ENCODE results near the gene MYO6. TPM values are rescaled to one million over a fixed set of nuclear protein-coding genes. Genes with fewer than 3 reads are reported as not detected.

The MYO6 gene
- total and polyA plus RNA-seq, 12 donors = 11.1 to 27.1 (median 16.2) TPM

DNA sequence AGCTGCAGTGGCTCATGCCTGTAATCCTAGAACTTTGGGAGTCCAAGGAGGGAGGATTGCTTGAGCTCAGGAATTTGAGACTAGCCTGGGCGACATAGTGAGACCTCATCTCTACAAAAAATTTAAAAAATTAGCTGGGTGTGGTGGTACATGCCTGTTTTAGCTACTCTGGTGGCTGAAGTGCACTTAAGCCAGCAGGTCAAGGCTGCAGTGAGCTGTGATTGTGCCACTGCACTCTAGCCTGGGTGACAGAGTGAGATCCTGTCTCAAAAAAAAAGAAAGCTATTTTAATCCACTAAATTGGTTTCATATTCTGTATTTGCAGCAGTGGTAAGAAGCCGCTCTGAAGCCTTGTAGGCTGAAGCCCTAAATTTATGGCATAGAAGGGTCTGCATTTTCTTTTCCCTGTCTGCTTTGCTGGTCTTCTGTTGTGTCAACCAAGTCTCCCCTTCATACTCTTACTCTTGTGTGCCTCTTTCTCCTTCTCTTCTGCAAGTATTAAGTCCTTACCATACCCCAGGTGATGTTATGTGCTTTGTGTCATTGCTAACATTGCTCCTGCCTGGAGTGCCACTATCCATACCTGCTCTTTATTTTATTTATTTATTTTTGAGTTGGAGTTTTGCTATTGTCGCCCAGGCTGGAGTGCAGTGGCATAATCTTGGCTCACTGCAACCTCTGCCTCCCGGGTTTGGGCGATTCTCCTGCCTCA, 70.9 kb downstream of the MYO6 start:
- DNase-seq = no peak
- H3K27me3 ChIP-seq = no peaks in the 10 kb centered on the region
- TF ChIP-seq POLR2A (IDR thresholded peaks at IDR 0.05) = no peak
- TF ChIP-seq, protein P1, sequence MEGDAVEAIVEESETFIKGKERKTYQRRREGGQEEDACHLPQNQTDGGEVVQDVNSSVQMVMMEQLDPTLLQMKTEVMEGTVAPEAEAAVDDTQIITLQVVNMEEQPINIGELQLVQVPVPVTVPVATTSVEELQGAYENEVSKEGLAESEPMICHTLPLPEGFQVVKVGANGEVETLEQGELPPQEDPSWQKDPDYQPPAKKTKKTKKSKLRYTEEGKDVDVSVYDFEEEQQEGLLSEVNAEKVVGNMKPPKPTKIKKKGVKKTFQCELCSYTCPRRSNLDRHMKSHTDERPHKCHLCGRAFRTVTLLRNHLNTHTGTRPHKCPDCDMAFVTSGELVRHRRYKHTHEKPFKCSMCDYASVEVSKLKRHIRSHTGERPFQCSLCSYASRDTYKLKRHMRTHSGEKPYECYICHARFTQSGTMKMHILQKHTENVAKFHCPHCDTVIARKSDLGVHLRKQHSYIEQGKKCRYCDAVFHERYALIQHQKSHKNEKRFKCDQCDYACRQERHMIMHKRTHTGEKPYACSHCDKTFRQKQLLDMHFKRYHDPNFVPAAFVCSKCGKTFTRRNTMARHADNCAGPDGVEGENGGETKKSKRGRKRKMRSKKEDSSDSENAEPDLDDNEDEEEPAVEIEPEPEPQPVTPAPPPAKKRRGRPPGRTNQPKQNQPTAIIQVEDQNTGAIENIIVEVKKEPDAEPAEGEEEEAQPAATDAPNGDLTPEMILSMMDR (IDR thresholded peaks at IDR 0.05) = no peak

DNA sequence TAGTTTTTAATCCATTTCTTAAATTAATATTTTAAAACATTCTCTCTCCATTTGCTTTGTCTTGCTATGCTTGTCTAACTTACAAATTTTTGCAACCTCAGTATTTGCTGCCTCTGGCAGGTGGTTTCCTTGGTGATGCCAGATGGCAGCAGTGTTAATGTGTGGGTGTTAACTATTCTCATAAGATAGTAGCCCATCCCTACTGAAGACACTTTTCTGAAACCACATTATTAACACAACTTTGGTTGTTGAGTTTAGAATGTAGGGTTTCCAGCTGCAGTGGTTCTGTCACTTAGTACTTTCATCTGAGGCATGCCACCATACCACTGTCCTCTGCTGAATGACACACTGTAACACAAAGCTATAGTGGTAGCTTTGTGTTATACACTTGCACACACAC, 75.1 kb downstream of the MYO6 start:
- H3K4me1 ChIP-seq (replicated peaks in 1 of 2) = no peaks in the 10 kb centered on the region
- no peak overlapping the region for H3K4me3 ChIP-seq
- H3K9me3 ChIP-seq (replicated peaks in 1 of 3) = no peaks in the 10 kb centered on the region
- no peaks in the 10 kb centered on the region for H3K27me3 ChIP-seq
- H3K27ac ChIP-seq = no peak overlapping the region
- TF ChIP-seq, protein P1 (IDR thresholded peaks at IDR 0.05) = no peak
- TF ChIP-seq POLR2A (IDR thresholded peaks at IDR 0.05) = no peak
- no peaks in the 10 kb centered on the region for H3K36me3 ChIP-seq (replicated peaks in 1 of 2)
- DNase-seq = no peak
- intact Hi-C loops (cut with DNase I) = no loop called here

More for the DNA sequence above, 70.9 kb downstream of the MYO6 start:
- no peaks in the 10 kb centered on the region for H3K9me3 ChIP-seq (replicated peaks in 1 of 3)
- no peaks in the 10 kb centered on the region for H3K36me3 ChIP-seq (replicated peaks in 1 of 2)
- H3K27ac ChIP-seq = no peak overlapping the region
- WGBS, 4 donors = 88 to 97% (median 96%) methylated on average over 5 of the region's 5 CpGs
- no peak overlapping the region for H3K4me3 ChIP-seq
- no peaks in the 10 kb centered on the region for H3K4me1 ChIP-seq (replicated peaks in 1 of 2)
- intact Hi-C loops (cut with DNase I) = no loop called here

DNA sequence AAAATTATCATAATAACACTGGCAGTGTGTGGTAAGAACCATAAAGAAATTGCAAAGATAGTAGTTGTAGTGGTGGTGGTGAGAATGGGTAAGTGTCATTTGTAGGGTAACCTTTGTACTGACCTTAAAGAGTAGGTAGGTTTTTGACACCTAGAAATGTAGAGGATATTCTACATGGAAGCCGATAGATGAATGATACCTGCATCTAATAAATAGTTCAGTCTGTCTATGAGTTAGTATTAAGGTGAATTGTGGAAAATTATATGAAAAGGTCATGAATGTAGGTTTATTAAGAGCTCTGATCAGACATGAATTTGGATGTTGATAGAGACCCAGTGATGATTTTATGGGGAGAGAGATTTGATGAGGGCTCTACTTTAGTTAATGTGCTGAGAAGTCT, 78.1 kb downstream of the MYO6 start:
- Histone ChIP-seq H3K36me3 (replicated peaks in 1 of 2) (no peaks in the 10 kb centered on the region), H3K9me3 (replicated peaks in 1 of 3) (no peaks in the 10 kb centered on the region), H3K4me3 (no peak overlapping the region), H3K4me1 (replicated peaks in 1 of 2) (no peaks in the 10 kb centered on the region), H3K27ac (no peak overlapping the region), H3K27me3 (no peaks in the 10 kb centered on the region)
- 94 to 99% (median 96%) methylated on average over 1 of the region's 1 CpG for WGBS, 4 donors
- intact Hi-C loops (cut with DNase I) = no loop called here
- no peak for DNase-seq
- no peak for TF ChIP-seq POLR2A (IDR thresholded peaks at IDR 0.05)
- TF ChIP-seq, protein P1 (IDR thresholded peaks at IDR 0.05) = no peak

DNA sequence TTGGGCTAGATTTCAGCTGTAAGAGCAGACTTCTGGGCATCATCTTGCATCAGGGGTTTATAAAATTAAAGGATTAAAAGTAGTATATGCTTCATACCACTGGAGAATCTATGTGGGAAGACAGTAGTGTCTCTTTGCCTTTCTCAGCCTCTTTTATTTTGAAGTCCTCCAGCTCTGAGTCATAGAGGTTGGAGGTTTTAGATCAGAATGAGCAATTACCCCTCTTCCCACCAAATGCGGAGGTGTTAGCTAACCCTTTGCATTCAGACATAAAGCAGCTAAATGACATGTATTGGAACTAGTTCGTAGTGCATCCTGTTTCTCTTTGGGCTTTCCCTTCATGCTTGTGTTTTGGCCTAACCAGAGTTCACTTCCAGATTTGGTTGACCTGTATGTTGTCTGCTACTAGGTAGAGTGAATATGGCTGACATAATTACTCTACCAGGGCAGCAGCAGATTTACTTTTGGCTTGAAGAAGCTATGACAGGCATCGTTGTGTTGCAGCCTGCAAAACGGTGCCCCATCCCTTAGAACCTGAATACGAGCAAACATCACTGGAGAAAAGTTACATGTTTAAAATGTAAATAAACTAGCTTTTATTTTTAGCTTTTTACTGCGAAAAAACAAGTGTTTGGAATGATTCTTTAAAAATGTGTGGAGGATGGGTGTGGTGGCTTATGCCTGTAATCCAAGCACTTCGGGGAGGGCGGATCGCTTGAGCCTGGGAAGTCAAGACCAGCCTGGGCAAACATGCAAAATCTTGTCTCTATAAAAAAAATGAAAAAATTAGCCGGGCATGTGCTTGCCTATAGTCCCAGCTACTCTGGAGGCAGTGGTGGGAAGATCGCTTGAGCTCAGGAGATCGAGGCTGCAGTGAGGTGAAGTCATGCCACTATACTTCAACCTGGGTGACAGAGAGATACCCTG, 82.2 kb downstream of the MYO6 start:
- H3K4me1 ChIP-seq (replicated peaks in 1 of 2) = no peaks in the 10 kb centered on the region
- H3K36me3 ChIP-seq (replicated peaks in 1 of 2) = no peaks in the 10 kb centered on the region
- no peaks in the 10 kb centered on the region for H3K9me3 ChIP-seq (replicated peaks in 1 of 3)
- TF ChIP-seq POLR2A (IDR thresholded peaks at IDR 0.05) = no peak
- TF ChIP-seq, protein P1 (IDR thresholded peaks at IDR 0.05) = no peak
- no peak overlapping the region for H3K27ac ChIP-seq
- DNase-seq = no peak
- WGBS, 4 donors = 92 to 97% (median 93%) methylated on average over 12 of the region's 12 CpGs
- H3K27me3 ChIP-seq = no peaks in the 10 kb centered on the region
- H3K4me3 ChIP-seq = no peak overlapping the region
- intact Hi-C loops (cut with DNase I) = no loop called here

All from adrenal gland (tissue), 12 donors.